IPS-NIHi7 (cell line): ENCODE measurements around the gene IL36RN.
"Not testable (repeated sequence)": the region's sequence is repeated elsewhere in the genome, so short reads cannot be mapped to it uniquely, and the experiment has no call there.

Source experiments
- DNase-seq: peaks from one replicate; pipeline ENCODE4 v3.0.0; 2012; ENCODE audit warnings: mixed read lengths; ENCODE audit errors: extremely low spot score

IL36RN gene

GRCh38 chr2:113073325-113073834 is 14.4 kb downstream of the IL36RN start:
- no peak for DNase-seq

DNA sequence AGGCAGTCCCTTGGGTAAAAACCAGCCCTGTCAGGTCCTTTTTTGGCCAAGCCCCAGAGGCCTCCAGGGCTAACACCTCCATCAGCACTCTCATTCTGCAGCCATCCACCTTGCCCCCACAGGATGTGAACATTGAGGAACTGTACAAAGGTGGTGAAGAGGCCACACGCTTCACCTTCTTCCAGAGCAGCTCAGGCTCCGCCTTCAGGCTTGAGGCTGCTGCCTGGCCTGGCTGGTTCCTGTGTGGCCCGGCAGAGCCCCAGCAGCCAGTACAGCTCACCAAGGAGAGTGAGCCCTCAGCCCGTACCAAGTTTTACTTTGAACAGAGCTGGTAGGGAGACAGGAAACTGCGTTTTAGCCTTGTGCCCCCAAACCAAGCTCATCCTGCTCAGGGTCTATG is 16.0 kb downstream of the IL36RN start:
- DNase-seq = no peak

GRCh38 chr2:113075600-113075999 is 16.6 kb downstream of the IL36RN start:
- DNase-seq = no peak

- DNase-seq = no peak
Observed at GRCh38 chr2:113076954-113077669, 18.1 kb downstream of the IL36RN start.

DNA sequence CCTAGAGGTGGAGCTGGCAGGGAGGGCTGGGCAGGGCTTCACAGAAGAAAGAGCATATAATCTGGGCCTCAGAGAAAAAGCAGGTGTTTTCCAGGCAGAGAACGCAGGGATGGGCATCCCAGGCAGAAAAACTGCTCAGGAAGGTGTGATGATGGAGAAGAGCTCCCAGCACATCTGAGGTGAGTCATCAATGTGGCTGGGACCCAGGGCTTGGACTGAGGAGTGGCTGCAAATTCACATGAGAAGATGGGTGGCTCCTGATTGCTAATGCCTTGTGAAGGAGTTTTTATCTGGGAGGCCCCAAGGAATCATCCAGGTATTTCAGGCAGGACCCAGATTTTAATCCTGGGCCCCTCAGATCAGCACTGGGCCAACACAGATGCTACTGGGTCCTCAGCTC is 18.9 kb downstream of the IL36RN start:
- no peak for DNase-seq

DNA sequence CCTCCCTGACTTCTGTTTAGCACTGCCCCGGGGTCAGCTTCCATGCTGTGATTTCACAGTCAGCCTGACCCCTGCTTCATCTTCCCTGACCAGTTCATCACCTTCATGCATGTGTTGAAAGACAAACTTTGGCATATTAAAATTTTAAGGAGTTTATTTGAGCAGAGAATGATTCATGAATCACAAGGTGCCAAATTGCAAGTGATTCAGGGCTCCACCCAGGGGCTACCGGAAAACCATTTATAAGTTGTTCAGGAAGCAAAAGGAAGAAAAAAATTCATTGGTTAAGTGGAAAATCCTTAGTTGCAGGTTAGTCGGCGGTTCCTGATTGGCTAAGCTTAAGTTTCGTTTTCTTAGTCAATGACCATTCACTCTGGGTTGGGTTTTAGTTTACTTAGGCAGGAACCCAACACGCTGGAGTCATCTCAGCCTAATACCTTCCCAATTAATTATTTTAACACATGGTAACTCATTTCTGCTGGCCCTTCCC is 19.4 kb downstream of the IL36RN start:
- DNase-seq = no peak

DNA sequence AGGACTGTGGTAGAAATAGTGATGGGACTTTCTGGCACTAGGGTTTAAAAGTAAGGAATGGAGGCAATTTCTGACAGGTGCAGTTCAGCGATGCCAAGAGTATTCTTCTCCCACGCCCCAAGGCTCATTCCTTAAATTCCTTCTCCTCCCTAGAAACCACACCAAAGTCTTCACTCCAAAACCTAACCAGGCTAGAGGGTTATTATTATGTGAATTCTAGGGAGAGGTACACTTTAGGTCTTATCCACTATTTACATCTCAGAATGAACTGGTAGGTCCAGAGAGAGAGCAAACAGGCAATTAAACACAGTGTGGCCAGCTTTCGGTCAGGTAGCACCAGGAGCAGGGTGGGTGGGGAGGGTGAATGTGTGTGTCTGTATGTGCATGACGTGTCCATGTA is 20.1 kb downstream of the IL36RN start:
- no peak for DNase-seq

DNA sequence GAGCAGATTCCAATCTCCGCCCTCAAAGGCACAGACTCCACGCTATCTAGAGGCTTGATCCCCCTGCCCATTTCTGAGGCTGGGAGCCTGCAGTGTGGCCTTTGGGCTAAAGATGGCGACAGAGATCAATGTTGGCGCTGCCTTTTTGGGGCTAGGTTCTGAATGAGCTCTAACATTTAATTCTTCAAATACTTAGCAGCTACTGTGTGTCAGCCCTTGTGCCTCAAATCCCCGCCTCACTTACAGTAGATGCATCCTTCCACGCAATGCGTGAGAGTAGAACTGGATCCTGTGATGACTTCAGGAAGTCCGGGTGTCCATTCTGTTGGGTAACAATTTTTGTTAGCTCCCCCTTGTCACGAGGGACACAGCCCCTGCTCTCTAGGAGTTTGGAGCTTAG is 21.1 kb downstream of the IL36RN start:
- peak; percentile 83 for DNase-seq

DNA sequence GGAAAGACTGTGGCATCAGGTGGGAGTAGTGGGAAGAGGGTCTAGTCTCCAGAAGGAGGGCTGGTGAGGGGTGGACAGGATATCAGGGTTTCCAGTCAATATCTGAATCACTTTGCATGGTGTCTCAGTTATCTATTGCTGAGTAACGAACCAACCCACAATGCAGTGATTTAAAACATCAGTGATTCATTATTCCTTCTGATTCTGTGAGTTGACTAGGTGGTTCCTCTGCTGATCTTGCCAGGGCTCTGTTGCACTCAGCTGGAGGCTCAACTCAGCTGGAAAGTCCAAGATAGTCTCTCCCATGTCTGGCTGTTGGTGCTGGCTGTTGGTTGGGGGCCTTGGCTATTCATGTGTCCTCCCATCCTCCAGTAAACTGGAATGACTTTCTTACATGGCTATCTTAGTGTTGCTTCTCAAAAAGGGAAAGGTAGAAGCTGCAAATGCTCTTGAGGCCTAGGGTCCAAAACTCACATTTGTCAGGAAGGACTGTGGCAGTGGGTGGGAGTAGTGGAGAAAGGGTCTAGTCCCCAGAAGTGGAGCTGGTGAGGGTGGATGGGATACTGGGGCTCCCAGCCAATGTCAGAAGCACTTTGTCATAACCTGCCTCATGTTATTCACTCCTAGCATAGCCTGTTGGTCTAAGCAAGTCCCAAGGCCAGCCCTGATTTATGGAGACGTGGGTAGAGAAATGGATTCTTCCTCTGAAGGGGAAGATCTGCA is 22.7 kb downstream of the IL36RN start:
- no peak for DNase-seq

DNA sequence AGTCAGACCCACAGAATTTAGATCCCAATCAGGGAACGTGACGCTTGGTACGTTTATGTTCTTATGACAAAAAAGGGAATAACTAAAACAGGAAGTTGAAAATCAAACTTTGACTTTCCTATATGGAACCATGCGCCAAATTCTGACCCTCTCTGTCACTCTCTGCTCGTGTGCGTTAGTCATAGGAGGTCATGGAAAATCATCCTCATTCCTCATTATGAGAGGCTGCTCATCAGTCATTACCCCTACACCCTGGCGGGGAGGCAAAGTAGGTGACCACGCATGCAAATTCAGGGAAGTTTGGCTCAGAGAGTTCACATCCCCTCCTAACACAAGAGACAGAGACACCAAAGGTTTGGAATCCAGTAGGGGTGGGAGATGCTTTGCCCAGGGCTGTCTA is 24.3 kb downstream of the IL36RN start:
- no peak for DNase-seq

- DNase-seq = no peak
Observed at GRCh38 chr2:113084249-113085000, 25.4 kb downstream of the IL36RN start.

GRCh38 chr2:113085542-113085941 is 26.5 kb downstream of the IL36RN start:
- no peak for DNase-seq

DNA sequence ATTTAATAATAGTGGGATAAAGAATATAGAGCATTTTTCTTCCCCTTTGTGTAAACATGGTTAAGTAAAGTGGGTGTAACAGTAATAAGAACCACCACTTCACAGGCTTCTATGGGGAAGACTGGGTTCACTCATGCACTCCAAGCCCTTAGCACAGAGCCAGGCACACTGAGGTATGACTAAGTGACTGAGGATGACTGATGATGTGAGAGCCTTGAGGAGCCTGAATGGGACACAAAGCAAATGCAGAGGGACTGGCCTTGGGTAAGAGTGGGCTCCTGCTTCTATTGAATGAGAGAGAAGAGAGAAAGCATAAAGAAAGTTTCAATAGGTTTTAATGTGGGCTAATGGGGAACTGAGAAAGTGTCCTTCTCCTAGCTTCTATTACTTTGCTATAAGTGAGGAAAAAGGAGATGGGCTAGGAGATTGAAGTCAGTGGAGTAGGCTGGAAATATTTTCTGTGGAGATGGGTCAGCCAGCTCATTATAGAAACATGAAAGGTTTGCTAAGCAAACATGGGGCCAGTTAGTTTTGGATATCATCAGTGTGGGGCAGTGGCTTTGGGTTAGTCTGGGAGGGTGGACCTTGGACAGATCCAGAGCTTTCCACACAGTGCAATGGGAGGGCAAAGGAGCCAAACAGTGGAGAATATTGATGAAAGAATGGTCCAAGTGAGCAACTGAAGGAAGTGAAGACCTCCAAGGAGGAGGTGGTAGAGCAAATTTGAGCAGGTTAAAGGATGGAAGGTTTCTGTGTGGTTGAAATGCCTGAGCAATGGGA is 29.4 kb downstream of the IL36RN start:
- DNase-seq = no peak

GRCh38 chr2:113089916-113090315 is 30.9 kb downstream of the IL36RN start:
- no peak for DNase-seq

DNA sequence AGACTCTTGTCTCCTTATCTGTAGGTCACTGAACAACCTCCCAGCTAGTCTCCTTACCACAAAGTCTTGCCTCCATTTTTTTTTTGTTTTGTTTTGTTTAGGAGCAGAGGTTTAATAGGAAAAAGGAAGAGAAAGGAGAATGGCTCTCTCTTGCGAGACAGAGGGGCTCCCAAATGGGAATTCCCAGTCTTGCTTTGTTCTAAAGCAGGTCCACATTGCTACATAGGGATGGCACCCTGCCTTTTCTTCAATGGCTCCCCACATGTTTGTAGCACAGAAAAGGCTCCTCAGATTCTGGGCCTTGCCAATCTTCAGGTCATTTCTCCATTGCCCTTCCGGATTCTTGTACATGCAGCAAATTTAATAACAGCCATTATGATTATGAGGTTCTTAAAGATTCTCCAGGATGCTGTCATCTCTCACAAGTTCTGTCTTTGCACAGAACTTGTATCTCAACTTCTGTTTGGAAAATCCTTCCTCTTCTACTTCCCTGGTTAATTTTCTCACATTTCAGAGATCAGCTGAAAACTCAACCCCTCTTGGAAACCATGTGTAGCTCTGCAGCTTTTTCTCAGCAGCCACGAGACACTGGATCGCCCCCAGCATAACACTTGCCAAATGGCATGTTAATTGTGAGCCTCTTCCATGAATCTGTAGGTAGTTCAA is 32.4 kb downstream of the IL36RN start:
- no peak for DNase-seq

GRCh38 chr2:113092864-113093612 is 34.0 kb downstream of the IL36RN start:
- DNase-seq = no peak

GRCh38 chr2:113093613-113093977 is 34.6 kb downstream of the IL36RN start:
- DNase-seq = no peak

- DNase-seq = not testable (repeated sequence)
Observed at GRCh38 chr2:113096306-113096705, 37.3 kb downstream of the IL36RN start.

DNA sequence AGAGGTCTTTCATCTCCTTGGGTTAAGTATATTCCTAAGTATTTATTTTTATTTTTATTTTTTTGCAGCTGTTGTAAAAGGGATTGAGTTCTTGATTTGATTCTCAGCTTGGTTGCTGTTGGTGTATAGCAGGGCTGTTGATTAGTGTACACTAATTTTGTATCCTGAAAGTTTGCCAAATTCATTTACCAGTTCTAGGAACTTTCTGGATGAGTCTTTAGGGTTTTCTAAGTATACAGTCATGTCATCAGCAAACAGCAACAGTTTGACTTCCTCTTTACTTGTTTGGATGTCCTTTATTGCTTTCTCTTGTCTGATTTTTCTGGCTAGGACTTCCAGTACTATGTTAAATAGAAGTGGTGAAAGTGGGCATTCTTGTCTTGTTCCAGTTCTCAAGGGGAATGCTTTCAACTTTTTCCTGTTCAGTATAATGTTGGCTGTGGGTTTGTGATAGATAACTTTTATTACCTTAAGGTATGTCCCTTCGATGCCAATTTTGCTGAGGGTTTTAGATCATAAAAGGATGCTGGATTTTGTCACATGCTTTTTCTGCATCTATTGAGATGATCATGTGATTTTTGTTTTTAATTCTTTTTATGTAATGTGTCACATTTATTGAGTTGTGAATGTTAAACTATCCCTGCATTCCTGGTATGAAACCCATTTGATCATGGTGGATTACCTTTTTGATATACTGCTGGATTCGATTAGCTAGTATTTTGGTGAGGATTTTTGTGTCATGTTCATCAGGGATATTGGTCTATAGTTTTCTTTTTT is 38.0 kb downstream of the IL36RN start:
- not testable (repeated sequence) for DNase-seq

DNA sequence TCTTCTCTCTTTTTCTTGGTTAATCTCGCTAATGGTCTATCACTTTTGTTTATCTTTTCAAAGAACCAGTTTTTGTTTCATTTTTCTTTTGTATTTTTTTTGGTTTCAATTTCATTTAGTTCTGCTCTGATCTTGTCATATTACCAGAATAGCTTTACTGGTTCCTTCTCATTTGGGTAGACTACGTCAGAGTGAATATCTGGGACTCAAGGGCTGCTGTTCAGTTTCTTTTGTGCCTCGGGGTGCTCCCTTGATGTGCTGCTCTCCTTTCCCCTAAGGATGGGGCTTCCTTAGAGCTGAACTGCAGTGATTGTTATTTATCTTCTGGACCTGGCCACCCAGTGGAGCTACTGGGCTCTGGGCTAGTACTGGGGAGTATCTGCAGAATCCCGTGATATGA is 39.0 kb downstream of the IL36RN start:
- no peak for DNase-seq
